ENCODE measurements around the gene MTG1.
A peak's percentile ranks its signal among the peaks of the same experiment; 100 is the strongest.

MTG1 gene

GRCh38 chr10:133394064-133394663, at the start of gene MTG1:
TSS of gene MTG1 (plus strand) at chr10:133394157. CDS start at chr10:133394221, 64 bp downstream.
- peak; percentile 98 for DNase-seq (ENCODE audit: low read depth)

GRCh38 chr10:133344236-133344635, 49.7 kb upstream of the MTG1 start:
- DNase-seq (ENCODE audit: low read depth) = no peak

- DNase-seq (ENCODE audit: low read depth) = no peak
Measured at GRCh38 chr10:133346413-133346812, 47.5 kb upstream of the MTG1 start.

GRCh38 chr10:133347710-133348517, 46.0 kb upstream of the MTG1 start:
- no peak for DNase-seq (ENCODE audit: low read depth)

- DNase-seq (ENCODE audit: low read depth) = no peak
Measured at GRCh38 chr10:133349160-133349568, 44.8 kb upstream of the MTG1 start.

- no peak for DNase-seq (ENCODE audit: low read depth)
Measured at GRCh38 chr10:133349577-133350011, 44.4 kb upstream of the MTG1 start.

GRCh38 chr10:133350283-133350949, 43.5 kb upstream of the MTG1 start:
- no peak for DNase-seq (ENCODE audit: low read depth)

GRCh38 chr10:133350950-133351329, 43.0 kb upstream of the MTG1 start:
- no peak for DNase-seq (ENCODE audit: low read depth)

- DNase-seq (ENCODE audit: low read depth) = no peak
Measured at GRCh38 chr10:133351408-133352318, 42.3 kb upstream of the MTG1 start.

- DNase-seq (ENCODE audit: low read depth) = no peak
Measured at GRCh38 chr10:133353202-133353959, 40.6 kb upstream of the MTG1 start.

GRCh38 chr10:133353988-133354605, 39.9 kb upstream of the MTG1 start:
- DNase-seq (ENCODE audit: low read depth) = no peak

- DNase-seq (ENCODE audit: low read depth) = no peak
Measured at GRCh38 chr10:133354672-133355240, 39.2 kb upstream of the MTG1 start.

- no peak for DNase-seq (ENCODE audit: low read depth)
Measured at GRCh38 chr10:133355266-133355665, 38.7 kb upstream of the MTG1 start.

GRCh38 chr10:133355991-133356390, 38.0 kb upstream of the MTG1 start:
- DNase-seq (ENCODE audit: low read depth) = no peak

- DNase-seq (ENCODE audit: low read depth) = no peak
Measured at GRCh38 chr10:133356549-133357284, 37.2 kb upstream of the MTG1 start.

- DNase-seq (ENCODE audit: low read depth) = peak; percentile 70
Measured at GRCh38 chr10:133357285-133358161, 36.4 kb upstream of the MTG1 start, which contains the start of gene FUOM. TSS of gene FUOM (minus strand) at chr10:133358019. CDS start at chr10:133358007, 12 bp downstream.

- no peak for DNase-seq (ENCODE audit: low read depth)
Measured at GRCh38 chr10:133358162-133358924, 35.6 kb upstream of the MTG1 start.

- no peak for DNase-seq (ENCODE audit: low read depth)
Measured at GRCh38 chr10:133358925-133359310, 35.0 kb upstream of the MTG1 start.
